Sigmoid colon (tissue), 4 donors: ENCODE results near the gene ABHD17B.

Source experiments
- POLR2A ChIP-seq, 2 donors: fragments of 450-650 bp; IDR thresholded peaks; one replicate each; pipeline ENCODE4 v1.6.1; 2016; ENCODE audit warnings: antibody characterized with exemption in 2 of 2, mild to moderate bottlenecking in 2 of 2, moderate library complexity in 2 of 2
- POLR2AphosphoS5 ChIP-seq, 4 donors: sonication (generic); formaldehyde crosslinking; IDR thresholded peaks; one replicate each; pipeline ENCODE4 v1.6.1; 2017; ENCODE audit warnings: antibody characterized with exemption in 4 of 4
- TF ChIP-seq, protein P1 (sequence below), 4 experiments: fragments of 450-650 bp in 3 of 4; fragments of 200-600 bp in 1 of 4; IDR thresholded peaks; one replicate each; pipeline ENCODE4 v1.5.1; 2016 to 2019; ENCODE audit warnings: antibody characterized with exemption in 4 of 4, mild to moderate bottlenecking in 3 of 4, moderate library complexity in 2 of 4

GRCh38 chr9:71911908-71912335 is 929 bp upstream of the ABHD17B start:
- TF ChIP-seq POLR2A (IDR thresholded peaks at IDR 0.05) (no peak), POLR2AphosphoS5 (IDR thresholded peaks at IDR 0.05) (no peak)
- TF ChIP-seq, protein P1, sequence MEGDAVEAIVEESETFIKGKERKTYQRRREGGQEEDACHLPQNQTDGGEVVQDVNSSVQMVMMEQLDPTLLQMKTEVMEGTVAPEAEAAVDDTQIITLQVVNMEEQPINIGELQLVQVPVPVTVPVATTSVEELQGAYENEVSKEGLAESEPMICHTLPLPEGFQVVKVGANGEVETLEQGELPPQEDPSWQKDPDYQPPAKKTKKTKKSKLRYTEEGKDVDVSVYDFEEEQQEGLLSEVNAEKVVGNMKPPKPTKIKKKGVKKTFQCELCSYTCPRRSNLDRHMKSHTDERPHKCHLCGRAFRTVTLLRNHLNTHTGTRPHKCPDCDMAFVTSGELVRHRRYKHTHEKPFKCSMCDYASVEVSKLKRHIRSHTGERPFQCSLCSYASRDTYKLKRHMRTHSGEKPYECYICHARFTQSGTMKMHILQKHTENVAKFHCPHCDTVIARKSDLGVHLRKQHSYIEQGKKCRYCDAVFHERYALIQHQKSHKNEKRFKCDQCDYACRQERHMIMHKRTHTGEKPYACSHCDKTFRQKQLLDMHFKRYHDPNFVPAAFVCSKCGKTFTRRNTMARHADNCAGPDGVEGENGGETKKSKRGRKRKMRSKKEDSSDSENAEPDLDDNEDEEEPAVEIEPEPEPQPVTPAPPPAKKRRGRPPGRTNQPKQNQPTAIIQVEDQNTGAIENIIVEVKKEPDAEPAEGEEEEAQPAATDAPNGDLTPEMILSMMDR (IDR thresholded peaks at IDR 0.05), result no peak
